Lower leg skin (tissue), 3 donors: ENCODE data around the gene KCND1.
A peak's percentile ranks its signal among the peaks of the same experiment; 100 is the strongest.

Experiments used
- CTCF ChIP-seq, 3 donors: fragments of 450-650 bp; IDR thresholded peaks; one replicate each; pipeline ENCODE4 v1.5.1; 2016; ENCODE audit warnings: antibody characterized with exemption in 3 of 3, mild to moderate bottlenecking in 3 of 3, moderate library complexity in 2 of 3
- POLR2A ChIP-seq, 2 donors: fragments of 450-650 bp; IDR thresholded peaks; one replicate each; pipeline ENCODE4 v1.6.1; 2016 to 2017; ENCODE audit warnings: antibody characterized with exemption in 2 of 2, mild to moderate bottlenecking in 1 of 2, moderate library complexity in 1 of 2

- TF ChIP-seq CTCF (IDR thresholded peaks at IDR 0.05): no peak
- peak in 1 of 2 donors; percentile 17 for TF ChIP-seq POLR2A (IDR thresholded peaks at IDR 0.05)
Measured at GRCh38 chrX:48911412-48912182, 60.0 kb downstream of the KCND1 start, which contains the start of gene SLC35A2.
